Fibroblast of skin of left biceps (primary cell): ENCODE measurements around the gene GRM5.
"Not testable (repeated sequence)": the region's sequence is repeated elsewhere in the genome, so short reads cannot be mapped to it uniquely, and the experiment has no call there.

Experiments
- DNase-seq, 2 experiments: peaks; one replicate each; pipeline ENCODE4 v3.0.0-alpha.2; 2013; ENCODE audit warnings: low read depth in 2 of 2

Gene GRM5

DNA sequence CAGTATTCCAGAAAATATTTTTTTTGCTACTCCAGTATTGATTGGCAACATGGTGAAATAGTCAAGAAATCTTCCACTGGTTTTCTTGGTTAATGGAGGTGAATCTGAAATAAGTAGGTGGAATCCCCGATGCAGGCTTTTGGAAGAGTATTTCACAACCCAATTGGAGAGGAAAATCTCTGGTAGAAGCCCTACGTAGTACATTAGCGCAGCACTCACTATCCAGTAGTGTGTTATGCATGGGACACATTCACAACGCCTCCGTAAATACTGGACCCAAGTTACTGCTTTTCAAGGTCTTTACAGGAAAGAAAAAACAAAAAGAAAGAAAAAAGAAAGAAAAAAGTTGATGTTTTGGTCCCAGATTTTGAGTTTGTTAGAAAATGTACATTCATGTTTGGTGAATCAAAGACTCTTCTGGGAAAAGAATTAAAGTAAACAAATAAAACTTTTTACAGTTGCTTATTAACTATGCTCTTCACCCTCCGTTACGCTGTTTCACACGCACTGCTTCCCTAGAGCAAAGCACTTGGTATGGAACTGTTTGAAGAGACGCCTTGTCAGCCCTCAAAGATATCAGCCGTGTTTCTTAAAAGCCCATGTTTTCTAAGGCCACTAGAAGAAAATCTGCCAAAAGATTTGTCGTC is 557.9 kb downstream of the GRM5 start:
- no peak for DNase-seq

DNA sequence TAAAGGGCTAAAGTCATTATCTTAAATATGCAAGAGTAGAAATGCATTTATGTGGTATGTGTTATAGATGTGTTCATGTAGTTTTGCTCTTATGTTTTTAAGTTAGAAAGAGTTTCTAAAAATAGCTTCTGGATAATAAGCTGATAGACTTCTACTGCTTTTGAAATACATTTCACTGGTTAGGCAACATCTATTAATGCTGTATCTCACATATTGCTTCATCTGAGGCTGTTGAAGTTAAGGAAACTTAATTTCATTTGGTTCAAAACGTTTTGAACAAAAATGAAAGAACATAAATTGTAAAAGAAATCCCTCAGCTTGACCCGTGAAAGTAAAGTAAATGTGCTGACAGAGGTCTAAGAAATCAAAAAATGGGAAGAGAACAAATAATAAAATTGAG is 564.2 kb downstream of the GRM5 start:
- no peak for DNase-seq

DNA sequence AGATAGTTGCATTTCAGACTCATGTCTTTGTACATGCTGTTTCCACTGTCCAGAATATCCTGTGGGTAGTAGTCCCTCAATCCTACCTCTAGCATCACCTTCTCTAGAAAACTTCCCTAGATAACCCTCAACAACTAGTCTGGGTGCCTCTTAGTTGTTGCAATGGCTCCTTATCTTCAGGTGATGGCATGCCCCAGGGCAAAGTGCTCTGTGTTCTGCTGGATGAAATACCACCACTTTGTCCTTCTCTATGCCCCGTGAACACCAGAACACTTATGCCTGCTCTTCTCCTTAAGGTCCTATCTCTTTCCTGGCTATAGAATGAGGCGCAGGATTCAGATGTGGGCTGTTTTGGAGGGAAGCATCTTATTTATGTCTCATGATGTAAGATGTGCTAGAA is 569.9 kb downstream of the GRM5 start:
- no peak for DNase-seq

DNA sequence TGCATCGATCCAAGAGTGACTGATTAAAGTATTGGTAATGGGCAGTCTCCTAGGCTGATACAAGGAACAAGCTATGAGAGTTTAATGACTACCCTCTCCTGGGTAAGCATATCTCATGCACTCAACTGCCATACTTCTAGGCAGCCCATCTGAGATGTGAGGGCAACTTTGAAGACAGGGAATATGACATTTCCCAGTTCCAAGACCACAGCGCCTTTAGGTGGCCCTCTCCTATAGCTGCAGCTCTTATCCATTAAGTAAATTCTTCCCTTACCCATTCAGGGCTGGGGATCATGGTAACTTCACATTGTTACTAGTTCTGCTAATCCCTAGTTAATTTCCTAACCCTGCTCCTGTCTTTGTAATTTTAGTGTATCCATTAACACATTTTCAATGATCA is 570.9 kb downstream of the GRM5 start:
- DNase-seq, result no peak

DNA sequence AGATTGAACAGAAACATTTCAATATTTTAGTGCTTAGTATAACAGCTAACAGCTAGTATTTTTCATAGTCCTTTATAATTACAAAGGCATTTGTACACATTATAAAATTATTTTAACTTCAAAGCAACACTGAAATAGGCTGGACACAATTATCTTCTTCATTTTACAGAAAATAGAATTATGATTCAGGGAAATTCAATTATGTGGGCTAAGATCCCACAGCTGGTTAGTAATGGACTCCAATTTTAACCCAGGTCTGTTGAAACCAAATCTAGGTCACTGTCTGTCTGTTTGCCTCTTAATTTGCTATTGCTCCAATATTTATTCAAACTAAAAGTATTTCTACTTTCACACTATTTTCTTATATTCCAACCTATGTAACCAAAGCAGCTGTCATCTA is 574.1 kb downstream of the GRM5 start:
- DNase-seq, result no peak

DNA sequence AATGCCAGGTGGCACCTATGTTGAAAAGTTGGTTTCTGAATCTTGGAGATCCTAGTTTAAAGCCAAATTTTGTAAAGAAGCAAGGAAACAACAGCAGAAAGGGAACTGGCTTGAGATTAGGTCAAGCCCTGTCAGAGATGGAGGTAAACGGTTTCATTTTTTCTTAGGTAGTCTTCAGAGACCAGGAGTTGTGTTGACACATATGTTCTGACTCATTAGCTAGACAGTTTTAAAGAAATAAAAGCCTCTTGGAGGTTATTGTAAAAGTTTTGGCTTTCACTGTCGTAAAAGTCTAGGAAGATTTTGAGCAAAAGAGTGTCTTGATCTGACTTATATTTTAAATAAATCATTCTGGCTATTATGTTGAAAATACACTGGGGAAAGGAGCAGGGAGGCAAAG is 576.8 kb downstream of the GRM5 start:
- no peak for DNase-seq

DNA sequence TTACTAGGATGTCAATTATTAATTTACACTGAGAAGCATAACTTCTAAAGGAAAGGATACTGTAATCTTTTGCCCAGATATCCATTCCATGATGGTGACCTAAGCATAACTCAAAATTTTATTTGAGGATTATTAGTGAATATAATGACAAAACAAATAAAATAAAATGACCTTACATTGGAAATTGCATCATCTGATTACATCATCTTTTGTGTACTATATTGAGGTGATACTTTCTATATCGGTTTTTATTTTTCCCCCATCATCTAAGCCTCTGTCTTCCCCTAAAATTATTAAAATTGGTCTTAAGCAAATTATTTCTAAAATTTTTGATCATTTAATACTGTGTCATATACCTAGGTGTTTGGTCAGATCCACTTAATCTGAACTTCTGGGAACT is 578.1 kb downstream of the GRM5 start:
- DNase-seq, result no peak

DNA sequence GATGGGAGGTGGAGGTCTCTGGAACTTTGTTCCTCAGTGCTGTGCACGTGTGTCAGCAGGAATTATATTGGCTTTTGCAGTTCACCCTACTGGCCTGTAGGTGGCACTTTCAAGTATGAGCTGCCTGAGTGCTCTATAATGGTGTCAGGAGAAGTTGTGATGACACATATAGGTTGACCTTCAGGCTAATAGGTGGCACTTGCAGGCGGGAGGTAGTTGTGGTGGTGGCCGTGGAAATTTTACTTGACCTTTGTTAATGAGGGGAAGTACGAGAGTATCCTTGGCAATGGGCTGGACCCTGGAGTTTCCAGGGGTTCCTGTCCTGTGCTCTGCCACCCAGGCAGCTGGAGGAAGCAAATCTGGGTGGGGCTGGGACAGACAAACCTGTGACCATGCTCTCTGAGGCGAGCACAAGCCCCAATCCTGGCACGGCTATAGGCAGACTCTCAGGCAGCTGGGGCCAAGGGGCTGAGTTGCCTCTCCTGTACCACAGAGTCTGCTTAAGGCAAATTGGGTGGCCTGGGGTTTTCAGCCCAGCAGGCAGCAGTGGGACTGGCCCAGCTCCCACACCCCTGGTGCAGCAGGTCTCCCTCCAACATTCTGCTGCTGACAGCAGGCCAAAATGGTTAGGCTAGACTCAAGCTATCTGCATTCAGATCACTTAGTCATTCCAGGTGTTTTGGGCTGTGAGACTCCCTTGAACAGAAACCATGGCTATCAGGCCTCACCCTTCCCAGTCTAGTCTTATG is 580.7 kb downstream of the GRM5 start:
- no peak for DNase-seq

DNA sequence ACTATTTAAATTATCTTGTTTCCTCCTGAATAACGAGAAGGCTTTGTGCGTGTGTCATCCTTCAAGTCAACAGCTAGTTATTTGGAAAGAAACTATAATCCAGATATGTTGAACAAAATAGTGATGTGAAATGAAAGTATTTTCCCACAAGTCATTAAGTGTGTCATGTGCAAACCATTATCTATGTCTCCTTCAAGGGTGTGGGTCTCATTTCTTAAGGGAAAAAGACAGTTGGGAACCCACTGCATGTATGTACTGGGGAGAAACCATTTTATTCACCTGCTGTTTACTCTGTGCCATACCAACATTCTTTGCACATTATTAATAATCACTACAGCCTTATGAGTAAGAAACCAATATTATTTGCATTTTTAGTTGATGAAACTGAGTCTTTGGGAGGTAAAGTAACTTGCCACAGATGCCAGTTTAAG is 582.9 kb downstream of the GRM5 start:
- no peak for DNase-seq

DNA sequence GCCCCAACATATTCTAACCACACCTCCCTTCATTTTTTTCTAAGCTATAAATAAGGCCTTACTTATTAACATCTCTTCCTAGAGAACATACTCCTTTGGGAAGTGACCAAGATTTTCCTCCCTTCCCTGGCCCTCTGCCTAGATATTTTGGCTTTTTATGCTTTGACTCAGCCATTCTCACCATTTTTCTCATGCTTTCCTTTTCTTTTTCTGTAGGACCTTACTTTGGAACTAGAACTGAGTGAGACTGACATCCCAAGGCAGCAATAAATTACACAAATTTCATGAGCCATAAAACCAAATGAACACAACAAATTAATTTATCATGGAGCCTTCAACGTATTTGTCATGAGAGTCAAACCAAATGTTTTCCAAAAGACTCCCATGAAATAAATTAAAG is 585.6 kb downstream of the GRM5 start:
- DNase-seq, result peak; percentile 98

DNA sequence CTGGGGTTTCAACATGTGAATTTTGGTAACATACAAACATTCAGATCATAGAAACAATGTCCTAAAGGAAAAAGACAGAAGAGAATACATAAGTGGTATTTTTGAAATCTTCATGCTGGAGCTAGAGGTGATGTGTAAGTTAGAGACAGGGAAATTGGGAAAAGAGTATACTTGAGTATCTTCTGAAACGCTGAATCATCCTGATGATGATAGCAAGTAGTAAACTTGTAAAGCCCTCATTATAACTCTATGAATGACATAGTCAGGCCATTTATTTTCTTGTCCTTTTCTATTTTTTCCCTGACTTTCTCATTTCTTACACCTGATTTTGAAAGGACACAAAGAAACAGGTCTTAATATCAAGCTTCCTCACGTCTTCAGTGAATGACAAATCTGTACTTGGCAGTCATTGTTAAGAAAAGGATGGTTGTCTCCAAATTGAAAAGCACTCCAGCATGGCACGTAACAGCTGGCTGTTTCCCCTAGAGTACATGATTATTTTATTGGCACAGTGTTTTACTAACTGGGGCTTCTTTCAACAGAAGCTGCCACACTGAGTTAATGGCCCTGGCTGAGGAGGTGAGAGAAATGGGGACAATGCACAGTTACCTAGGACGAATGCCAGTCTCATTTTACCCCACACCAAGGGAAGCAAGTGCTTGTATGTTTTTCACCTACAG is 587.5 kb downstream of the GRM5 start:
- no peak for DNase-seq

DNA sequence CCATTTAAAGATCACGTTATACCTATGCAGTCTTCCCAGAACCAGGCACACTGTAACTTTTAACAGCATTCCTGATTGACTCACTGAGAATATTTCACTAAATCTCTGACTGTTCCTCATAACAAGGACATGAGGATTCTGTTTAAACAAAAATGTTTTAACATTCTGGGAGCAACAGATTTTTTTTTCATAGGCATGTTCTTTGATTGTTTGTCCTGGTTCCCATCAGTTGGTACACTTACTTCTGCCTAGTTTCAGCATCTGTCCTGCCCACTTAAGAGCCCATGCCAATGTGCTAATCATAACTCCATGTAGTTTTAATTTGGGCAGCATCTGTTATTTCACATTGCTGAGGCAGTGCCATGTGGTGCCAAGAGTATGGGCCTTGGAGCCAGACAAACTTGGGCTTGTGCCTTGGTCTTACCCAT is 589.8 kb downstream of the GRM5 start:
- no peak for DNase-seq

DNA sequence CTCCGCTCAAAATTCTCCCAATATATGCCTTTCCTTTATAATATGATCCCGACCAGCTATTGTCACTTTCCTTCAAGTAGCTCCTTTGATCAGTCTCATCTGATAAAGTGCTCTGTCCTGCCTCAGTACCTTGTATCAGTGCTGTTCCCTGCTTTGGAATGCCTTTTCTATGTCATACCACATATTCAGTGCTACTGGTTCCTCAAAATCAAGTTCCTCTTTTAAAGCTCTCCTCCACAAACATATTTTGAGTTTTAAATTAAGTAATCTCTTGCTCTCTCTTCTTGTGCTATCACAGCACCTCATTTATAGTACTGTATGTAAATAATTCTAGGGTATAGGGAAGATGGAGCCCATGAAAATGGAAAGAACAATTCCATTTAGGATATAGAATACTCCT is 591.1 kb downstream of the GRM5 start:
- DNase-seq, result no peak

DNA sequence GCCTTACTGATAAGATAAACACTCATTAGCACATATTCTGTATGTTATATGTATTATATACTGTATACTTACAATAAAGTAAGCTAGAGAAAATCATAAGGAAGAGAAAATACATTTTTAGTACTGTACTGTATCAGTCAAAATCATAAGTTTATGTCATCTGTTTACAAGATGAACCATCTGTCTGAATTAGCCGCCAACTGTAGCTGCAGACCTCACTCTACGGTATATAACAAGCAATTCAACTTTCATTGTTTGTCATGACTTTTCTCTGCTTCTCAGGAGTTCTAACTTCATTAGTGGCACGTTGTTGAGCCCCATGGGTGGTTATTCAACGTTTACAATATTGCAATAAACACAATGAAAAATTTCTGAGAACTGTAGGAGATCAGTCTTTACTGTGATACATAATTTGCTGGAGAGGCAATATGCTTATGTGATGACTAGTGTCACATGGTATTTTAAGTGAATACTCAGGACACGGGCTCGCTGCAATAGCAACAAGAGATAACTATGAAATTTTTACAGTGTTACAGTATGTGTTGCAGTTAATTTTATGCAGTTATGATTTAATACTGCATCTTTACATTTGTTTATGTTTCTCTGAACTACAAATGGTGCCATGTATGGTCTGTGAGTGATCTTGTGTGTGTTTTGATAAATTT is 596.1 kb downstream of the GRM5 start:
- DNase-seq, result no peak

DNA sequence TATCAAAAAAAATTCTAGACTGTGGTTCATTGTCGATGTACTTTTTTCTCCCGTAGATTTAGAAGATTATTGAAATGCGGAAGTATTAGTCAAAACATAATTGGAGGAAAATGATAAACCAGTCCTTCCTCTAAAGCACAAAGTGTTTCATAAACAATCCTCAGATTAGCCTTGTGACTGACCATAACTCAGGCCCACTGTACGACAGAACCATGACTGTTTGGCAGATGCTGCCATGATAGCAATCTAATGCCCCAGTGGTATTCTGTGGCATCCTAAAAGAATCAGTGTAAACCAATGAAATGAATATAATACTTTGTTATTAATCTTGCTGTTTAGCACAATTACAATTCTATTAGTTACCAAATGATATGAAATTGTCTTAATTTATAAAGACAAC is 601.3 kb downstream of the GRM5 start:
- no peak for DNase-seq

DNA sequence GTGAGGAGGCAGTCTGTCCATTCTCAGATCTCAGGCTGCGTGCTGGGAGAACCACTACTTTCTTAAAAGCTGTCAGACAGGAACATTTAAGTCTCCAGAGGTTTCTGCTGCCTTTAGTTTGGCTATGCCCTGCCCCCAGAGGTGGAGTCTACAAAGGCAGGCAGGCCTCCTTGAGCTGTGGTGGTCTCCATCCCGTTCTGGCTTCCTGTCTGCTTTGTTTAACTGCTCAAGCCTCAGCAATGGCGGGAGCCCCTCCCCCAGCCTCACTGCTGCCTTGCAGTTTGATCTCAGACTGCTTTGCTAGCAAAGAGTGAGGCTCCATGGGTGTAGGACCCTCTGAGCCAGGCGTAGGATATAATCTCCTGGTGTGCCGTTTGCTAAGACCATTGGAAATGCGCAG is 602.5 kb downstream of the GRM5 start:
- not testable (repeated sequence) for DNase-seq

DNA sequence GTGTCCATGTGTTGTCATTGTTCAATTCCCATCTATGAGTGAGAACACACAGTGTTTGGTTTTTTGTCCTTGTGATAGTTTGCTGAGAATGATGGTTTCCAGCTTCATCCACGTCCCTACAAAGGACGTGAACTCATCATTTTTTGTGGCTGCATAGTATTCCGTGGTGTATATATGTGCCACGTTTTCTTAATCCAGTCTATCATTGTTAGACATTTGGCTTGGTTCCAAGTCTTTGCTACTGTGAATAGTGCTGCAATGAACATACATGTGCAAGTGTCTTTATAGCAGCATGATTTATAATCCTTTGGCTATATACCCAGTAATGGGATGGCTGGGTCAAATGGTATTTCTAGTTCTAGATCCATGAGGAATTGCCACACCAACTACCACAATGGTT is 607.7 kb downstream of the GRM5 start:
- not testable (repeated sequence) for DNase-seq

DNA sequence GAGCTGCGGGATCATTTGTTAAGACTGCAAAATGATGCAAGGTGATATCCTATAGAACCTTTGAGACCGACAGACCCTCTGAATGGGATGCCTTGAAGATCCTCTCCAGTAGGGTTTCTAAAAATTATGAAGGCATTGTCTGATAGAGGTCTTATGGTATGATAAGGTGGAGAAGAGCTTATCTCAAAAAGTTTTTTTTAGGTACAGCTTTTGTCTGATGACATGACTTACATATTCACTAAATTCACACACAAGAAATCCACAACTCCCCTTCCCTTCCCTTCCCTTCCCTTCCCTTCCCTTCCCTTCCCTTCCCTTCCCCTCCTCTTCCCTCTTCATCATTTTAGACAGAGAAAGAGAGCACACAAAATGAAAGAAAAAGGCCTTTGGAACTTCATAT is 609.8 kb downstream of the GRM5 start:
- no peak for DNase-seq

DNA sequence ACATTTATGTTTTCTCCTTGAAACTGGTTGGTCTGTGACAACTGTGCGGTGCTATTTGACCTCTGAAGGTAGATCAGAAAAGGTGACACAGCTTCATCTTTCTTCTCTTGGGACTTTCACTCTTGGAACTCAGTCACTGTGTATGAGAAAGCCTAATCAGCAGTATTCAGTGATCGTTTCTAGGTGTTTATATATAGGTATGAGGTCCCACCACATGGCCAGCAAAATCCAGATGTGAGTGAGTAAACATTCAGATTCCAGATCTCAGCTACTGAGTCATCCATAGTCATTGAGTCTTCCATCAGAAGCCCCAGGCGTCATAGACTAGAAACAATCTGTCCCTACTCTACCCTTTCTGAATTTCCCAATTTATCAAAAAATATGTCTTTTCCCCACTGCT is 610.9 kb downstream of the GRM5 start:
- no peak for DNase-seq
